ENCODE results near the gene TXNRD3.

GRCh38 chr3:126678693-126679317 lies 23.9 kb upstream of the TXNRD3 start:
- TF ChIP-seq CTCF (optimal IDR thresholded peaks at IDR 0.05 in 1 of 3, IDR thresholded peaks at IDR 0.05 in 1 of 3, conservative IDR thresholded peaks at IDR 0.05 in 1 of 3; ENCODE audit: extremely low read depth in 1 of 3, insufficient read depth in 2 of 3, low read length in 3 of 3) (no peak), EZH2 (IDR thresholded peaks at IDR 0.05; ENCODE audit: low read length) (no peak)

All from keratinocyte (primary cell).